GM12874 (cell line): ENCODE data around the gene MOGAT2.

Experiments used
- TF ChIP-seq, protein P1 (sequence below): IDR thresholded peaks from 2 replicates; pipeline ENCODE4 v1.5.1; 2011; ENCODE audit warnings: low read depth, mild to moderate bottlenecking, control low read depth, low read length, moderate library complexity; ENCODE audit not compliant: insufficient read depth

The MOGAT2 gene

DNA sequence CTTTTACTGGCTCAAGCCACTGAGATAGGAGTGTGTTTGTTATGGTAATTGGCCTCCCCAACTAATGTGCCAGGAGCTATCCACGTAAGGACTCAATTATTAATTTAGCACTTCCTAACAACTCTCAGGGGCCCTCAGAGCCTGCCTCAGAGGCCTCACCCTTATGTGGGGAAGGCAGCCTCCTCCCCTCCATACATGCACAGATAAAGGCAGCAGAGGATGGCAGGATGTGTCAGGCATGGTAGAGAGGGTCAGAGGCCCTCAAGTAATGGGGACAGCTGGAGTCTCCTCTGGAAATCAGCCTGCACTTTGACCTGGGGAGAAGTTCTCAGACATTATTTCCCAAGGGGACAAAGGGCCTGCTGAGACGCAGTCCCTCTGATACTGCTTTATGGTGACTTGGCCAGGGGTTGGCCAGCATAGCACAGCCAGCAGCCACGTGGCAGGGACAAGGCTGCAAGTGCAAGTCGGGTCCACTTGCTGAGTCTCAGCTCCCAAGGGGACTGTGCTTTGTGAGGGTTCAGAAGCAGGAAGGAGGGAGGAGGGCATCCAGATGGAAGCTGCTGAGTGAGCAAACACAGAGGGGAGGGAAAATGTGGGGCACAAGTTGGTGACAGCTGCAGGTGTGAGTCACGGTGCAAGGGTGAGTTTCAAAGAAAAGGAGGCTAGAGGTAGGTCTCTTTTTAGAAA, 17.0 kb downstream of the MOGAT2 start:
- TF ChIP-seq, protein P1, sequence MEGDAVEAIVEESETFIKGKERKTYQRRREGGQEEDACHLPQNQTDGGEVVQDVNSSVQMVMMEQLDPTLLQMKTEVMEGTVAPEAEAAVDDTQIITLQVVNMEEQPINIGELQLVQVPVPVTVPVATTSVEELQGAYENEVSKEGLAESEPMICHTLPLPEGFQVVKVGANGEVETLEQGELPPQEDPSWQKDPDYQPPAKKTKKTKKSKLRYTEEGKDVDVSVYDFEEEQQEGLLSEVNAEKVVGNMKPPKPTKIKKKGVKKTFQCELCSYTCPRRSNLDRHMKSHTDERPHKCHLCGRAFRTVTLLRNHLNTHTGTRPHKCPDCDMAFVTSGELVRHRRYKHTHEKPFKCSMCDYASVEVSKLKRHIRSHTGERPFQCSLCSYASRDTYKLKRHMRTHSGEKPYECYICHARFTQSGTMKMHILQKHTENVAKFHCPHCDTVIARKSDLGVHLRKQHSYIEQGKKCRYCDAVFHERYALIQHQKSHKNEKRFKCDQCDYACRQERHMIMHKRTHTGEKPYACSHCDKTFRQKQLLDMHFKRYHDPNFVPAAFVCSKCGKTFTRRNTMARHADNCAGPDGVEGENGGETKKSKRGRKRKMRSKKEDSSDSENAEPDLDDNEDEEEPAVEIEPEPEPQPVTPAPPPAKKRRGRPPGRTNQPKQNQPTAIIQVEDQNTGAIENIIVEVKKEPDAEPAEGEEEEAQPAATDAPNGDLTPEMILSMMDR: no peak

DNA sequence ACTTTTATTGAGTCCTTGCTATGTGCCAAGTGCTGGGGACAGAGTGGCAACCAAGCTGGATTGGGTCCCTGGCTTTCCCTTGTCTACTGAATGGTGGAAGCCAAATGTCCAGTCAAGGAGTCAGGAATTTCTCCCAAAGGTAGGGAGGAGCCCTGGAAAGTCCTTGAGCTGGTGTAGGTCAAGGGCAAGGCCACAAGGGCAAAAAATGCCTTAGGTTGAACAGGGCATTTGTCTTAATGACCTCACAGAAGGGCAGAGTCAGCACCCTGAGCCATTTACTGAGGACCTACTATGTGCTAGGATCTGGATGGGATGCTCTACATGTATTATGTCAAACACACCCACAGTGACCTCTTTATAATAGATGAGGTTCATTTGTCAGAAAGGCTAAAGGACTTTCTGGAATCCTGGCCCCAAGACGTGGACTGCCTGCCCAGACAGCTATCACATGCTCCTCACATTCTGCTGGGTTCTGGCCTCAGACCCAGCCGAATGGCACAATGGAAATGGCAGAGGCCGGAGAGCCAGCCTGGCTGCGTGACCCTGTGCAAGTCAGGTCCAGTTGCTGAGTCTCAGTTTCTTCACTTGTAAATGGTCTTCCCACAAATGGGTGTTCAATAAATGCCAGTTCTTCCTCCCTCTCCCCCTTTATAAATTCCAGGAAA, 17.7 kb downstream of the MOGAT2 start:
- TF ChIP-seq, protein P1: no peak

DNA sequence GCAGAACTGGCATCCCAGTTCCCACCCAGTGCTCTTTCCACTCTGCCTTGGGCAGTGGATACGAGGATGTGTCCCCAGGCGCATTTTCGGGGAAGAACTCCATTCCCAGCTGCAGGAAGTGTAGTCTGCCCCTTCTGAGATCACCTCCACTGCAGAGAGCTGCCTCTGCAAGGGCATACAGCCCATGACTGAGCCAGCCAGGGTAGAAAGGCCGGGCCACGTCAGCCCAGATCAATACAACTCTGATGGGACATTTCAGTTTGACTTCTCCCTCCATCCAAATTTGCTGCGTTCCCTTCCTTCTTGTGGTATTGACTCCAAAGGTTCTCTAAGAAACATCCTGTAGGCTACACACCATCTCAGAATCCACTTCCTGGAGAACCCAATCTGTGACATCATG, 19.7 kb downstream of the MOGAT2 start:
- TF ChIP-seq, protein P1: no peak

DNA sequence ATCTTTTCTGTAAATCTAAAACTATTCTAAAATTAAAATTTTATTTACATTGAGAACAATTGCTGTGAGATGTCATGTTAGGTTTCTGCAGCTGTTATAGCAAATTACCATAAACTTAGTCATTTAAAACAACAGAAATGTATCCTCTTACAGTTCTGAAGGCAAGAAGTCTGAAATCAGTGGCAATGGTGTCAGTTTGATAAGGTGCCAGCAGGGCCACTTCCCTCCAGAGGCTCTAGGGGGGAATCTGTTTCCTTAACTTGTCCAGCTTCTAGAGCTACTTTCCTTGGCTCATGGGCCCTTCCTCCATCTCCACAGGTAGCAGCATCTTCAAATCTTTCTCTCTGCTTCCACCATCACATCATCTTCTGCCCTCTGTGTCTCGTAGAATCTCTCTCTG, 23.0 kb downstream of the MOGAT2 start:
- TF ChIP-seq, protein P1: no peak

DNA sequence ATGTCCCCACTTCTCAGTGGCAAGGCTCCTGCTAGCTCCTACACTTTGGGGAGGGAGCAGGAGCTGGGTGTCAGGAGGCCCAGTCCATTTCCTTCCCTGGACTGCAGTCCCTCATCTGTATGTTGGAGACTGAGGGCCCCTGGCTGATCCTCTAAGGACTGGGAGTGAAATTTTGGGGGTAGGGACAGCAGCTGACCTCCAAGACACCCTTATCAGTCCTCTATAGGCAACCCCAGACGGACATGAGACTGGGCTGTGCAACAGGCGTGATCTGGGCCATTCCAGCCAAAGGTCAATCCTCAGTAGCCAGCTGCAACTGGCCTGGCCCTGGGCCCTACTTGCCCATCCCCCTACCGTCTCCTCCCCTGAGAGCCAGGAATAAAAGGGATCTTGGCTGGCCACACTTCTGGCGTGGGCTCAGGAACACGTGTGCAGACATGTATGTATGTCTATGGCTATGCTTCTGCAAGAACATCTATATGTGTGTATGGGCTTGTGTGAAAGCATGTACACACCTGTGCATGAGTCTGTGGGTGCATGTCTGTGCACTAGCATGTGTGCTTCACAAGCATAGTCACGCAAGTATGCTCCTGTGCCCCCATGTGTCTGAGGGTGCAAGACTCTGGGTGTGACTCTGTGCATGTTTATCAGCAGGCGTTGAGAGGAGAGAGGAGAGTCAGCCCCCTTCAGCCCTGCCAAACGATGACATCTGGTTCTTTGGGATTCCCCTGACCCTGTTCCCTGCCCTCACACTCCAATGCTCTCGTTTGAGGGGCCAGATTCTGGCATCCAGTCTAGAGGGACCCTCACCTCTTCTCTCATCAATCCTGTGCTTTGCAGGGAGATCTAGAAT, 26.3 kb downstream of the MOGAT2 start:
- TF ChIP-seq, protein P1: no peak

DNA sequence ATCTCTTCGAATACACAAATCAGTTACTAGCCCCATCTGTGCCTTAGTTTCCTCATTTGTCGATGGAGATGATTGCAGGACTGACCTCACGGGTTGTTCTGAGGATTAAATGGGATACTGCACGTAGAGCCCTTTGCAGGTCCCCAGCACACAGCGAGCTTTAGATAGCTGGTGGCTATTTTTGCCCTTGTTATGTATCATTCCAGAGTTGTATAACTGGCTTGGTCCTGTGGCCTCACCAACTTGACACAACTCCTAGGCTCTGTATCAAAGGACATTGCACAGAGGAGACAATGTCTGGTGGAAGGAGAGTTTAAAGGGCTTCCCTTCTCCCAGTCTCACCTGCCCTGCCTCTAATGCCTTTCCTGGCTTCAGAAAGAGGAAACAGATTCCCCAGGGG, 28.2 kb downstream of the MOGAT2 start:
- TF ChIP-seq, protein P1: no peak

DNA sequence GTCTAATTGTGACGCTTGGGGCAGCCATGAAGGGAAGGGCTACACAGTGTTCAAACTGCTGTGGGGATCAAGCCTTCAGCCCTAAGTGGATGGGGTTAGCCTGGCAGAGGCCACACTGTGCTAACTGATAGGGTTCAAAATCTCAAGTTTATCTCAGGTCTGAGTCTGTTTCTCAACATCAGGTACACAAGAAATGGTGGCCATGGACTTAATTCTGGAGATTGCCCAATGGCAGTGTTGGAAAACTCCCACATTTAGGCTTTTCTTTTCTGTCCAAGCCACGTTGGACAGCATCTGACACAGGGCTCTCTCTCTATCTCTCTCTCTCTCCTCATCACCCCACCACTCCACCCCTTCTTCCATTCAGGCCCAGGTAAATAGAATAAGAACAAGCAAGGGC, 40.0 kb downstream of the MOGAT2 start:
- TF ChIP-seq, protein P1: no peak
